NK-92 (cell line): ENCODE results near the gene ZNF45.
"Not testable (repeated sequence)": the region's sequence is repeated elsewhere in the genome, so short reads cannot be mapped to it uniquely, and the experiment has no call there.

Experiments used
- DNase-seq: peaks from one replicate; lab custom pipeline; 2025; ENCODE audit not compliant: unreplicated experiment; lab: John Stamatoyannopoulos, UW

The ZNF45 gene

DNA sequence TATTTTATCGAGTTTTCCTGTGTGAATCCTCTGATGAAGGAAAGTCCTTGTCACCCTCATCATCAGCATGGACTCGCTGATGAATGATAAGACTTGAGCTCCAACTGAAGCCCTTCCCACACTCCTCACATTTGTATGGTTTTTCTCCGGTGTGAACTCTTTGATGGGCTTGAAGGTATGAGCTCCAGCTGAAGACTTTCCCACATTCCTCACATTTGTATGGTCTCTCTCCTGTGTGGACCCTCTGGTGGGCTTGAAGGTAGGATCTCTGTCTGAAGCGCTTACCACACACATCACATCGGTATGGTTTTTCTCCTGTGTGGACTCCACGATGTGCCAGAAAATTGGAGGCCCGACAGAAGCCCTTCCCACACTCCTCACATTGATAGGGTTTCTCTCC is 21.7 kb downstream of the ZNF45 start:
- no peak for DNase-seq

DNA sequence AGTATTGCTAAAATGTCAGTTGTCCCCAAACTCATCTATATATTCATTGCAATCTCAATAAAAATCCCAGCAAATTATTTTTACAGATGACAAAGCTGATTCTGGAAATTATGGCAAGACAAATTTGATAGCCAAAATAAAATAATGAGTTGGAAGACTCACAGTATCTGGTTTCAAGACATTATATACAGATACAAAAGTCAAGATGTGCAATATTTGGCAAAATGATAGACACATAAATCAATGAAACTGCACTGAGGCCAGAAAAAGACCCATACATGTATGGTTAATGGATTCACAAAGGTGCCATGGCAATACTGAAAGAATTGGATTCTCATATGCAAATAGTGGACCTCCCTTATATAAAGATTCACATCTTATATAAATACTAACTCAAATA is 24.2 kb downstream of the ZNF45 start:
- no peak for DNase-seq

DNA sequence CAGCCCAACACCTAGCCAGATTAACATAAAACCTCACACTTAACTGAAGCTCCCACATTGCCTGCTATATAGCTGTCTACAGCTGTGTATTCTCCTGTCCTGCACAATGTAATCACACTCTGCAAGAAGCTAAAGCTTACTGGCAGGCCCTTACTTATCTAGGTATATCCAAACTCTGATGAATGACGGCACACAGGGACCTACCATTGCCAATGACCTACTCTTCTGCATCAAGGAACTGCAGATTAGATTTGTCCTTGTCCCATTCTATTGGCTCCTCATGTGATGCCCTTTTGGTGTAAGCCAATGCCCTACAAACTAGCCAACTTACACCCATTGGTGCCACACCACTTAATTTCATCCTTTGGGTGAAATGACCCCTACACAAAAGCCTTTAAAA is 26.4 kb downstream of the ZNF45 start:
- DNase-seq, result no peak

DNA sequence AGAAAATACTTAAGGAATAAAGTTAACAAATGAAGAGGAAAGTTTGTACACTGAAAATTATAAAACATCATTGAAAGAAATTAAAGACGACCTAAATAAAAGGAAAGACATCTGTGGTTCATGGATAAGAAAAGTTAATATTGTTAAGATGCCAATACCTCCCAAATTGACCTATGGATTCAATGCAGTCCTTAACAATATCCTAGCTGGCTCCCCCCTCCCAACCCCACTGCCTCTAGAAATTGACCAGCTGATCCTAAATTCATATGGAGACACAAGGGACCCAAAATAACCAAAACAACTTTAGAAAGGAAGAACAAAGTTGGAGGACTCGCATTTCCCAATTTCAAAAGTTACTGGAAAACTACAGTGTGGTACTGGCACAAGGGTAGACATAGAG is 28.3 kb downstream of the ZNF45 start:
- DNase-seq, result no peak

DNA sequence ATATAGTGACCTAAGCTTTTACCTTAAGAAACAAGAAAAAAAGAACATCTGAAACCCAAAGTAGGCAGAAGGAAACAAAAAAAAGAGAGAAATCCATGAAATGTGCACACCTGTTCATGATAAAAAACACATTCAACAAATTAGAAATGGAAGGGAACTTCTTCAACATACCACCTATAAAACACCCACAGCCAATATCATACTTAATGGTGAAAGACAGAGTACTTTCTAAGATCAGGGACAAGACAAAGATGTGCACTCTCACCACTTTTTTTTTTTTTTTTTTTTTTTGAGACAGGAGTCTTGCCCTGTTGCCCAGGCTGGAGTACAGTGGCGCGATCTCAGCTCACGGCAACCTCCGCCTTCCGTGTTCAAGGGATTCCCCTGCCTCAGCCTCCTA is 29.2 kb downstream of the ZNF45 start:
- no peak for DNase-seq

DNA sequence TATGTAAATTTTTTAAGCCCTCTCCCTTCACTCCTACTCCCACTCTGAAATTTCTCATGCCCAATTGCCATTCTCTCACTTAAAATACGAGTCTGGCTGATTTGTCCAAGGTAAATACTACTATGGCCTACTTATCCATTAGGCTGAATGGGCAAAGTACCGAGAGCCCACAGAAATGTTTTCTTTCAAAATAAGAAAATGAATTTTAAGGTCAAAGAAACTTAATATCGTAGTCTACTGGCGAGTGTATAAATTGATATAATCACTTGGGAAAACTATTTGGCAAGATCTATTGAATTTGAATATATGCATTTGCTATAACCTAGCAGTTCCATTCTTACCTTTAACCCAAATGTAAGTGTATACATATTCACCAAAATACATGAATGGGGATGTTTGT is 32.7 kb downstream of the ZNF45 start:
- DNase-seq, result no peak

DNA sequence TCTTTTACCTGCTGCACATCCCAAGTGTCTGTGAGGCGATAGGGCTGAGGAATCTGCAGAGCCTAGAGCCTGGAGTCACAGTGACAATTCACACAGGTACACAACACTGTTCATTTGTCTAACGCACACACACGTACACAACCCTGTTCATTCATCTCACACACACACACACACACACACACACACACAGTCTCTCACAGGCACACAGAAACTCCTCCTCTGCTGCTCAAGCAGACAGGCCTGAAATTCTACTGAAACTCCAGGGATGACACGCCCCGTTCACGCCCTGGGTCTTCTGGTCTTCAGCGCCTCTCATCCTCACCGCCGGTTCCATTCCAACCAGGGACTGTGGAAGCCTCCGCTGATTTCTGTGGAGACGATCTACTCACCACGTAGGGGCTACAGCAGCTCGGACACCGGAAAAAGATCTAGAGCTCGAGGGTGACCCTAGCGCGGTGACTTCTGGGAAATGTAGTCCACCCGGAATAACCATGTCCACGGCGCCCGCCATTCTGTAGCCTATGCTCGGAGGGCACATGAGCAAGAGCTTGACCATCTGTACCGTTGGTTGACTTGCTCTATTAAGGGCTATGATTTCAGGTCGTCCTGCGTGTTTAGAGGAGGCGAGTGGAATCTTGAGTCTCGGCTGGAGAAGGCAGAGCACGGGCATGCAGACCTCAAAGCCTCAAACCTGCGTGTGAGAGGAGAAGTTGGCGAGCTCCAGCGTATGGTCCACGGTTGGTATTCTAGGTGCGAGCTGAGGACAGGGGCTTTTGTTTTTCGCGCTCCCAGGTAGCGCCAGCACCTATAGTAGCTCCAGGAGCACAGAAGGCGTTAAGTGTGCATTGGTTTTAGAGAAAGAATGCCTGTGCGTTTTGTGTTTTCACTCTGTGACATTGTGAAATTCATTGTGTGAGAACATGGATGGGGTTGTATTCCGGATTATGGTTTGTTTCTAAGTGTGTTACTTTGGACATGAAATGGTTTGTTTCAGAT is 33.4 kb downstream of the ZNF45 start:
- DNase-seq, result no peak

DNA sequence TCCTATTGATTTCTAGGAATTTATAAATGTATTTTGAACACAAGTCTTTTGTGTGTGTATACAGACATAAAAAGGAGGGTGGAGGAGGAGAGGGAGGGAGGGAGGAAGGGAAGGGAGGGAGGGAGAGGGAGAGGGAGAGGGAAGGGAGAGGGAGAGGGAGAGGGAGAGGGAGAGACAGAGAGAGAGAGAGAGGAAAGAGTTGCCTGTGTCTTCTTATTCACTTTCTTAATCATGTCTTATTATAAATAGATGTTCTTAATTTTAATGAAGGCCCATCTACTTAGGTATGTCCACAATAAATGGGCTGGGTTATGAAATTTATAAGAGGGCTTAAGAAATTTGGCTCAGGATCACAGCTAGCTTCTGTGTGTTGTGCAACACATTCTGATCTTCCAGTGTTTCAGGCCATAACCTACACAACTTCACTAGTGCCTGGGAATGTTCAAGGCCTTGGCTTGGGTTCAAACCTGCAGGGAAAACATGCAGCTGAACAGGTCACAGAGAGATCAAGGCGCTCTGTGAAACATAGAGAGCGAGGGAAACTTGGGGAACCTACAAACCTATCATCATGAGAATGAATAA is 39.3 kb downstream of the ZNF45 start:
- DNase-seq, result no peak

DNA sequence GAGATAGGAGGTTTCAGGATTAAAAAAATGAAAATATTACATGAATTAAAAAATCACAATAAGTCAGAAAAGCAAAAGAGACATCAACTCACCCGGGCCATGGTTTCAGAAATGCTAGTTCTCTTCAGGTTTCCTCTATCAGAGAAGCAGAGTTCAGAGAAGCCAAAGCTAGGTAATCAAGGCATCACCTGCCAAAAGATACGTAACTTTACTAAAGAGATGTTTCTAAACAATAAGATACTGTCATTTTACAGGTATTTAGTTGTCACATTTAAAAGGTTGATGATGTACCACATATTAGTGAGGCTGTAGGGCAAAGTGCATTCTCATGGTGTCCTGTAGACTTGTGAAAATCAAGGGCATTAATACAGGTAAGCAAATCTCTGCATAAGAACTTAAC is 51.2 kb downstream of the ZNF45 start, which contains the start of gene ZNF404:
ZNF404 (minus strand) TSS at position 101 of the 400 bp plus-strand sequence.
- no peak for DNase-seq

DNA sequence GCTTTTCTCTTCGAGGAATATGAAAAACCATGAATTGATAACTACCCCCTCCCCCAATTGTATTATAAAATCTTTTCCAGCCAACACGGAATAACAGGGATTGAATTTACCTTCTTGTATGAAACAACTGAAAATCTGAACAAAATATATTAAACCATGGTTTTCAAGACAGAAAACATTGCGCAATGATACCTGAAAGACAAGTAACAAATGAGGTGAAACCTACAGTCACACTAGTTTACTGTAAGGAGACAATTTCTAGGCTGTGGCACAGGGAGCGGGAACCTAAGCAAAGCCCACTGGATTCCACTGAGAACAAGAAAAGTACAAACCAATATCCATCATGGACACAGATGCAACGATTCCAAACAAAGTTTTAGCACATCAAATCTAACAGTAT is 54.6 kb downstream of the ZNF45 start:
- DNase-seq, result no peak

DNA sequence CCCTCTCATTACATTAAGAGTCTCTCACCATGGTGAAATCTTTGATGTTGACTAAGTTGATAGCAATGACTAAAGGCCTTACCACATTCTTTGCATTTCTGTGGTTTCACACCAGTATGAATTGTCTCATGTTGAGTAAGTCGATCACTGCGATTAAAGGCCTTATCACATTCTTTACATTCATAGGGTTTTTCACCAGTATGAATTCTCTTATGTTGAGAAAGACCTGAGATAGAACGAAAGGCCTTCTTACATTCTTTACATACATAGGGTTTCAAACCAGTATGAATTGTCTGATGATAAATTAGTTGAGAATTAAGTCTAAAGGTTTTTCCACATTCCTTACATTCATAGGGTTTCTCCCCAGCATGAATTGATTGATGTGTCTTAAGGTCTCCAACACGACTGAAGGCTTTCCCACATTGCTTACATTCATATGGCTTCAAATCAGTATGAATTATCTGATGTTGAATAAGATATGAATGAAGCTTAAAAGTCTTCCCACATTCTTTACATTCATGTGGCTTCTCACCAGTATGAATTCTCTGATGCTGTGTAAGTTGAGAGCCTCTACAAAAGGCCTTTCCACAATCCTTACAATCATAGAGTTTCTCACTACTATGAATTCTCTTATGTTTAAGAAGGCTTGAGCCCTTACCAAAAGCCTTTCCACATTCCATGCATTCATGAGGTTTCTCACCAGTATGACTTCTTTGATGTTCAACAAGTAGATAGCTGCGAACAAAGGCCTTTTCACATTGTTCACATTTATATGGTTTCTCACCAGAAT is 62.3 kb downstream of the ZNF45 start:
- DNase-seq, result no peak

DNA sequence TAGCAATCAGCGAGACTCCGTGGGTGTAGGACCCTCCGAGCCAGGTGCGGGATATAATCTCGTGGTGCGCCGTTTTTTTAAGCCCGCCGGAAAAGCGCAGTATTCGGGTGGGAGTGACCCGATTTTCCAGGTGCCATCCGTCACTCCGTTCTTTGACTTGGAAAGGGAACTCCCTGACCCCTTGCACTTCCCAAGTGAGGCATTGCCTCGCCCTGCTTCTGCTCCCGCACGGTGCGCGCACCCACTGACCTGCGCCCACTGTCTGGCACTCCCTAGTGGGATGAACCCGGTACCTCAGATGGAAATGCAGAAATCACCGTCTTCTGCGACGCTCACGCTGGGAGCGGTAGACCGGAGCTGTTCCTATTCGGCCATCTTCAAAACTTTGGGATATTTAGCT is 68.2 kb downstream of the ZNF45 start:
- not testable (repeated sequence) for DNase-seq
